ELR (cell line): ENCODE data around the gene APOL5.
"Not testable (repeated sequence)": the region's sequence is repeated elsewhere in the genome, so short reads cannot be mapped to it uniquely, and the experiment has no call there.

Experiments used
- DNase-seq: peaks from one replicate; pipeline ENCODE4 v3.0.0-alpha.2; 2015; ENCODE audit warnings: low read depth

APOL5 gene

GRCh38 chr22:35717572-35717971, at the start of gene APOL5:
Gene APOL5, plus strand, starts transcription at chr22:35717872. Its CDS starts 0 bp downstream, at chr22:35717872.
- DNase-seq, result no peak

GRCh38 chr22:35674335-35674734, 43.3 kb upstream of the APOL5 start:
- DNase-seq, result no peak

GRCh38 chr22:35676065-35676464, 41.6 kb upstream of the APOL5 start:
- DNase-seq, result not testable (repeated sequence)

GRCh38 chr22:35677460-35678187, 40.0 kb upstream of the APOL5 start:
- no peak for DNase-seq

GRCh38 chr22:35678836-35679235, 38.8 kb upstream of the APOL5 start:
- peak; percentile 51 for DNase-seq

GRCh38 chr22:35679492-35679891, 38.2 kb upstream of the APOL5 start:
- peak; percentile 56 for DNase-seq

GRCh38 chr22:35681454-35682052, 36.1 kb upstream of the APOL5 start:
- DNase-seq, result no peak

- no peak for DNase-seq
Measured at GRCh38 chr22:35683560-35683959, 34.1 kb upstream of the APOL5 start.

GRCh38 chr22:35684270-35684700, 33.4 kb upstream of the APOL5 start:
- DNase-seq, result peak; percentile 47

GRCh38 chr22:35684732-35685131, 32.9 kb upstream of the APOL5 start:
- no peak for DNase-seq

- peak; percentile 50 for DNase-seq
Measured at GRCh38 chr22:35685731-35686130, 31.9 kb upstream of the APOL5 start.

GRCh38 chr22:35686298-35686697, 31.4 kb upstream of the APOL5 start:
- no peak for DNase-seq

- DNase-seq, result no peak
Measured at GRCh38 chr22:35687461-35687860, 30.2 kb upstream of the APOL5 start.

- peak; percentile 59 for DNase-seq
Measured at GRCh38 chr22:35688913-35689675, 28.6 kb upstream of the APOL5 start.

- no peak for DNase-seq
Measured at GRCh38 chr22:35690001-35690400, 27.7 kb upstream of the APOL5 start.

- no peak for DNase-seq
Measured at GRCh38 chr22:35695202-35695601, 22.5 kb upstream of the APOL5 start.

- DNase-seq, result no peak
Measured at GRCh38 chr22:35697142-35697541, 20.5 kb upstream of the APOL5 start.

GRCh38 chr22:35699852-35700251, 17.8 kb upstream of the APOL5 start:
- not testable (repeated sequence) for DNase-seq

- DNase-seq, result peak; percentile 12
Measured at GRCh38 chr22:35703861-35704584, 13.6 kb upstream of the APOL5 start.

- DNase-seq, result peak; percentile 95
Measured at GRCh38 chr22:35705141-35705540, 12.5 kb upstream of the APOL5 start.

- no peak for DNase-seq
Measured at GRCh38 chr22:35708453-35708852, 9.2 kb upstream of the APOL5 start.

GRCh38 chr22:35708917-35709316, 8.8 kb upstream of the APOL5 start:
- DNase-seq, result no peak
